Erythroblast (primary cell): ENCODE data around the gene GABRR2.

Experiments
- GATA1 ChIP-seq: IDR thresholded peaks from 2 replicates; pipeline ENCODE4 v1.6.1; 2011; ENCODE audit warnings: low read depth, mild to moderate bottlenecking, control low read depth, low read length, moderate library complexity
- POLR2A ChIP-seq: IDR thresholded peaks from 2 replicates; pipeline ENCODE4 v1.6.1; 2011; ENCODE audit warnings: mild to moderate bottlenecking, low read length

DNA sequence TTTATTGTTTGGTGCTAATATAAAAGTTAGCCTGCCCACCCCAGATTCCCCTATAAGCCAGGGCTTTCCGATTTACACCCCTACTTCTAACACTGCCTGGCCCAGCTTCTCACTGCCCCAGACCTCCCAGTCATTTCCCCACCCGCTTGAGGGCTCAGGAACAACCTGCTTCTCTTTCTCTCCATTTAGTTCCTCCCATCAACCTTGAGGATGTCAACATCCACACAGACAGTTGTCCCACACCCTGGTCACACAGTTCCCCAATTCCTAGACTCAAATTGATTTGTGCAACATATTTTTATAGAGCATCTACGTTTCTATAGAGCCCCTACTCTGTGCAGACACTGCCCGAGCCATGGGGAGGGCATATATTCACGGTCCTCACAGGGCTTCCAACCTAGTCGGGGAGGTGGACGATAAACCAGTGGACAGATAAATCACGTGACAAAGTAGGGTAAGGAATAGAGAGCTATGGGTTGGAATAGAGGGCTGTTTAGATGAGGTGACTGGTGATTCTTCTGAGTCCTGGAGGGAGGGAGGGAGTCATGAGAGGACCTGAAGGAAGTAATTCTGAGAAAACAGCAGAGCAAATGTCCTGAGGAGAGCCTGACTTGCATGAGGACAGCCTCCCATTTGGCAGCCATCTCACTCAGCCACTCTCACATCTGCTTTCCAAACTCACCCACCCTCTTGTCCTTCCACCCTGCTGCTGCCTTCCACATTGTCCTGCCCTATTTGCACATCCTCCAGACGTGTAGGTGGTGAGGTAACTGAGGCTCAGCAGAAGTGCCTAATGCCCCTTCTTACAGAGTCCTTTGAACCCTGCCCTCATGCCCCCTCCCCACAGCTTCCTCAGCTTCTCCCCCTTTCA is 6.3 kb downstream of the GABRR2 start:
- TF ChIP-seq POLR2A = no peak
- no peak for TF ChIP-seq GATA1
